IgD-negative memory B cell (primary cell): Measurements from ENCODE around the gene ZNF385D. TPM values are rescaled to one million over a fixed set of nuclear protein-coding genes. Genes with fewer than 3 reads are reported as not detected.

ENCODE experiments used
- H3K27ac Mint-ChIP-seq, 3 donors: one replicate each; pipeline ENCODE4 v1.8.0; 2020 to 2022; ENCODE audit warnings: mild to moderate bottlenecking in 3 of 3, mixed read lengths in 3 of 3, moderate library complexity in 1 of 3
- H3K27me3 Mint-ChIP-seq: one replicate; pipeline ENCODE4 v1.8.0; 2021; ENCODE audit warnings: mixed read lengths
- H3K36me3 Mint-ChIP-seq: one replicate; pipeline ENCODE4 v1.8.0; 2020; ENCODE audit warnings: mild to moderate bottlenecking, mixed read lengths
- H3K4me1 Mint-ChIP-seq, 3 donors: one replicate each; pipeline ENCODE4 v1.8.0; 2020 to 2022; ENCODE audit warnings: mixed read lengths in 3 of 3, mild to moderate bottlenecking in 1 of 3
- H3K4me3 Mint-ChIP-seq, 4 donors: one replicate each; pipeline ENCODE4 v1.8.0; 2020 to 2022; ENCODE audit warnings: mild to moderate bottlenecking in 4 of 4, mixed read lengths in 4 of 4, moderate library complexity in 3 of 4
- H3K9me3 Mint-ChIP-seq, 3 donors: one replicate each; pipeline ENCODE4 v1.8.0; 2020 to 2021; ENCODE audit warnings: mixed read lengths in 3 of 3, mild to moderate bottlenecking in 1 of 3
- polyA plus RNA-seq: library from polyadenylated mRNA; unstranded; fragments of 300-500 nt; fragmentation: Illumina TruSeq; gene quantifications from one replicate; pipeline ENCODE4 v1.2.3, GENCODE V29; 2021

ZNF385D gene
- polyA plus RNA-seq, 1 donor from 2014 or later = 0.24 TPM

DNA sequence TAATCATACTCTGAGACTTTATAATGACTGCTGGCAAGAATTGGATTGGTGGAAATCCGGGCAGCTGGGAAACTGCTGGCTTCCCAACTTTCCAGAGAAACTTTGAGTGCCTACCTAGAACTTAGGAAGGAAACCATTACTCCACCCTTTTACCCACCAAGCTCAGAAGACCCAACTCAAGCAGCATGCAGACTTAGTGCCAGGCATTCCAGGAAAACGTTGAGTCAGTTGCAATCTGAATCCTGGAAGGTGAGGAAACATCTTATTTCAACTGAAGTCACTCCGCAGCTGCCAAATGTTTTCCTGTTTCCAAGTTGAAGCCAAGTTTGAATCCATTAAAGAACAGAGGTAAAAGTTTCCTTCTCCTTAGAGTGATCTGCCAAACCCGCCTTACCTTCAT, 126.5 kb downstream of the ZNF385D start:
- Mint-ChIP-seq H3K4me3 (no peak overlapping the region), H3K4me1 (no peaks in the 10 kb centered on the region), H3K36me3 (no peaks in the 10 kb centered on the region), H3K27ac (no peak overlapping the region), H3K9me3 (no peaks in the 10 kb centered on the region), H3K27me3 (no peaks in the 10 kb centered on the region)

DNA sequence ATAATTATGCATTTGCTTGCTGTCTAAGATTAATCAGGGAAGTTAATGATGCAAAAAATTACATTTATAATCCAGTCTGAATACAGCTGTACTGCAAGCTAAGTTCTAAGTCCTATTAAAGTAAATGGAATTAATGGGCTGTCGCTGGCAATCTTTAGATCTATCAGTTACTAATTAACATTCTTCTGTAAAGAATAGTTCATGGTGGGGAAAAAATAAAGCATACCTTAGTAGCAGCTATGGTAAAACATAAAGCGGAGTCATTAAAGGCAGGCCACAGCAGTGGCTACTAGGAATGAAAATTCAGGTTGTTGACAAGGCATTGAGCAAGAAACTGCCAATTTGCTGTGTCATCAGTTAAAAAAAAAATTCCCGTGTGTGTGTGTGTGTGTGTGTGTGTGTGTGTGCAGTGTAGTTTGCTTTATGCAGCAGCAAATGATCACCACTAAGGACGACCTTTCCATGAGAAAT, 129.8 kb downstream of the ZNF385D start:
- H3K36me3 Mint-ChIP-seq = no peaks in the 10 kb centered on the region
- H3K27me3 Mint-ChIP-seq = no peaks in the 10 kb centered on the region
- no peak overlapping the region for H3K27ac Mint-ChIP-seq
- no peaks in the 10 kb centered on the region for H3K9me3 Mint-ChIP-seq
- H3K4me1 Mint-ChIP-seq = no peaks in the 10 kb centered on the region
- no peak overlapping the region for H3K4me3 Mint-ChIP-seq

DNA sequence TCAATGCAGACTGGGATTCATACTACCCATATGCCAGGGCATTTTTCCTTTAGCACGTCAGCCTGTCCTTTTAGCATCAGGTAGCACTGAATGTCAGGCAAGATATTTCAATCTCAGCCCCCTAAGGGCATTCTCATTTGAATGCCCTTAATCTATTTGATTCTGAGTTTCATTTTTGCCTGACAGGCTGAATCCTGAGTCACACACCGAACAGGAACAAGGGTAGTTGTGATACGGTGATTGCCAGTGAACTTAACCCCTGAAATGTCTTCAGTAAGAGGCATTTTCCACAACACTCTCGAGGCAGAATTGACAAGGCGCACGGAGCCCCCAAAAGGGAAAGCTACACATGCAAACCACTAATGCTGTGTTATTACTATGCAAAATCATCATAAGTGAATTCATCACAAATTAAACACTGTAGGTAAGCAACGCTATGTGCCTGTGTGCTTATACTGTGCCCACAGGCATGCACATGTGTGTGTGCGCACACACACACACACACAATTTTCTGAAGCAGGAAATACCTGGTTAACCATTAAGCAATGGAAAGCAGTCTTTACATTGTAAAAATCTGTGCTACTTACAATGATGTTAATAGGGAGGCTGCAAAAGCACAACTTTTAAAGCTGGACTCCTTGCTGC, 130.4 kb downstream of the ZNF385D start:
- Mint-ChIP-seq H3K27me3 (no peaks in the 10 kb centered on the region), H3K4me3 (no peak overlapping the region), H3K27ac (no peak overlapping the region), H3K36me3 (no peaks in the 10 kb centered on the region), H3K9me3 (no peaks in the 10 kb centered on the region), H3K4me1 (no peaks in the 10 kb centered on the region)

- H3K4me1 Mint-ChIP-seq = no peaks in the 10 kb centered on the region
- H3K36me3 Mint-ChIP-seq = no peaks in the 10 kb centered on the region
- no peaks in the 10 kb centered on the region for H3K27me3 Mint-ChIP-seq
- no peak overlapping the region for H3K27ac Mint-ChIP-seq
- no peak overlapping the region for H3K4me3 Mint-ChIP-seq
- H3K9me3 Mint-ChIP-seq = no peaks in the 10 kb centered on the region
Observed at GRCh38 chr3:21618695-21619094, 132.3 kb downstream of the ZNF385D start.

GRCh38 chr3:21613372-21614070, 137.5 kb downstream of the ZNF385D start:
- no peaks in the 10 kb centered on the region for H3K27me3 Mint-ChIP-seq
- no peak overlapping the region for H3K27ac Mint-ChIP-seq
- H3K9me3 Mint-ChIP-seq = peaks cover 0 to 4% (median 0%) of the 10 kb centered on the region in 3 donors
- H3K4me3 Mint-ChIP-seq = no peak overlapping the region
- H3K36me3 Mint-ChIP-seq = no peaks in the 10 kb centered on the region
- no peaks in the 10 kb centered on the region for H3K4me1 Mint-ChIP-seq

- no peak overlapping the region for H3K4me3 Mint-ChIP-seq
- no peak overlapping the region for H3K27ac Mint-ChIP-seq
- peaks cover 0 to 5% (median 2%) of the 10 kb centered on the region in 3 donors for H3K9me3 Mint-ChIP-seq
- no peaks in the 10 kb centered on the region for H3K27me3 Mint-ChIP-seq
- no peaks in the 10 kb centered on the region for H3K4me1 Mint-ChIP-seq
- H3K36me3 Mint-ChIP-seq = no peaks in the 10 kb centered on the region
Observed at GRCh38 chr3:21601178-21601577, 149.8 kb downstream of the ZNF385D start.

- H3K27me3 Mint-ChIP-seq = no peaks in the 10 kb centered on the region
- H3K4me1 Mint-ChIP-seq = no peaks in the 10 kb centered on the region
- peaks cover 0 to 5% (median 2%) of the 10 kb centered on the region in 3 donors for H3K9me3 Mint-ChIP-seq
- H3K4me3 Mint-ChIP-seq = no peak overlapping the region
- no peak overlapping the region for H3K27ac Mint-ChIP-seq
- H3K36me3 Mint-ChIP-seq = no peaks in the 10 kb centered on the region
Observed at GRCh38 chr3:21599890-21600289, 151.1 kb downstream of the ZNF385D start.

GRCh38 chr3:21592828-21593227, 158.2 kb downstream of the ZNF385D start:
- H3K27ac Mint-ChIP-seq = no peak overlapping the region
- H3K9me3 Mint-ChIP-seq = peaks cover 0 to 5% (median 2%) of the 10 kb centered on the region in 3 donors
- no peak overlapping the region for H3K4me3 Mint-ChIP-seq
- peaks cover 1% of the 10 kb centered on the region for H3K36me3 Mint-ChIP-seq
- H3K4me1 Mint-ChIP-seq = no peaks in the 10 kb centered on the region
- no peaks in the 10 kb centered on the region for H3K27me3 Mint-ChIP-seq

GRCh38 chr3:21587894-21588293, 163.1 kb downstream of the ZNF385D start:
- Mint-ChIP-seq H3K27ac (no peak overlapping the region), H3K36me3 (peaks cover 1% of the 10 kb centered on the region), H3K4me3 (no peak overlapping the region), H3K4me1 (no peaks in the 10 kb centered on the region), H3K27me3 (no peaks in the 10 kb centered on the region), H3K9me3 (peaks cover 0 to 3% (median 2%) of the 10 kb centered on the region in 3 donors)

GRCh38 chr3:21585216-21585740, 165.7 kb downstream of the ZNF385D start:
- Mint-ChIP-seq H3K4me3 (no peak overlapping the region), H3K36me3 (peaks cover 1% of the 10 kb centered on the region), H3K27me3 (no peaks in the 10 kb centered on the region), H3K4me1 (no peaks in the 10 kb centered on the region), H3K27ac (no peak overlapping the region), H3K9me3 (peaks cover 2 to 3% (median 2%) of the 10 kb centered on the region in 3 donors)

GRCh38 chr3:21573291-21573690, 177.7 kb downstream of the ZNF385D start:
- no peak overlapping the region for H3K4me3 Mint-ChIP-seq
- H3K27ac Mint-ChIP-seq = no peak overlapping the region
- no peaks in the 10 kb centered on the region for H3K4me1 Mint-ChIP-seq
- no peaks in the 10 kb centered on the region for H3K36me3 Mint-ChIP-seq
- peaks cover 3 to 5% (median 3%) of the 10 kb centered on the region in 3 donors for H3K9me3 Mint-ChIP-seq
- H3K27me3 Mint-ChIP-seq = no peaks in the 10 kb centered on the region

DNA sequence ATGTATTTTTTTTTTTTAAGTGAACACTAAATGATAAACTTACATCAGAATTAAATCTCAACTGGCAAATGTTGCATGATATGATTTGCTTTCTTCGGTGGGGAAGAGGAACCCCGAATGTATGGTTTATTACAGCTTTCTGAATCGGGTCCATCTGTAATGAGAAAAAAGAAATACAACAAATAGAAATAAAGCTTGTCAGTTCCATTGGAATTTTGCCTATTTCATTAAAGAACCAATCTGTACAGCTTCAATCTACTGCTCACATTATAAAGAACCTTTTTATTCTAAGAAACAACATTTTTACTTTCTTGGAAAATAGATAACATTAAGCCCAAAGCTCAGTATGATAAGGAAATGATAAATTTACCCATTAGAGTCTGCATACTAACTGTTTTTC, 186.5 kb downstream of the ZNF385D start:
- Mint-ChIP-seq H3K9me3 (peaks cover 0 to 3% (median 2%) of the 10 kb centered on the region in 3 donors), H3K27me3 (no peaks in the 10 kb centered on the region), H3K4me1 (no peaks in the 10 kb centered on the region), H3K36me3 (no peaks in the 10 kb centered on the region), H3K4me3 (no peak overlapping the region), H3K27ac (no peak overlapping the region)

DNA sequence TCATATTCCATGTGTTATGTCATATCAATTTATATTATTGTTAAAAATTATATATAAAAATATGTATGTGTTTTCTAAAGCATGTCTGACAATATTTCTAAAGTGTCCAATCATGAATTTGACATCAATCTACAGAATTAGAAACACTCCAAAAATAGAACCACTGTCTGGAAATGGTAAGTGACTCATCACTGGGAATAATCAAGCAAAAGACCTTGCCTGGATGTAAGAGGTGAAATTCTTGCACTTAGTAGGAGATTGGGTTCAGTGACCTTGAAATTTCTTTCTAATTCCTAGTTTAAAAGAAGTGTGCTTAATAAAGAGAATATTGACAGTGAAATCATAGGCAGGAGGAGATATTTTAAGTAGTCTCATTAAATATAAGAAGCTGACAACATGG, 188.8 kb downstream of the ZNF385D start:
- Mint-ChIP-seq H3K36me3 (no peaks in the 10 kb centered on the region), H3K4me3 (no peak overlapping the region), H3K27ac (no peak overlapping the region), H3K4me1 (no peaks in the 10 kb centered on the region), H3K27me3 (no peaks in the 10 kb centered on the region), H3K9me3 (peaks cover 3 to 7% (median 3%) of the 10 kb centered on the region in 3 donors)

DNA sequence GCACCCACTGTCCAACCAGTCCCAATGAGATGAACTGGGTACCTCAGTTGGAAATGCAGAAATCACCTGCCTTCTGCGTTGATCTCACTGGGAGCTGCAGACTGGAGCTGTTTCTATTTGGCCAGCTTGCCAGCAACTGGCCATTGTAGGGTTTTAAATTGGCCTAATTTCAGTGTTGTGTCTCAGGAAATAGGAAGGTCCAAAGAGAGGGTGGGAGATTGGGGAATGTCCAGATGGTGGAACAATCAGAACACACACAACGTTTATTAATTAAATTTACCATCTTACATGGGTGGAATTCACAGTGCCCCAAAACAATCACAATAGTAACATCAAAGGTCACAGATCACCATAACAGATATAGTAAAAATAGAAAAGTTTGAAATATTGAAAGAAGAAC, 189.5 kb downstream of the ZNF385D start:
- H3K27ac Mint-ChIP-seq = no peak overlapping the region
- H3K4me1 Mint-ChIP-seq = no peaks in the 10 kb centered on the region
- no peak overlapping the region for H3K4me3 Mint-ChIP-seq
- H3K36me3 Mint-ChIP-seq = no peaks in the 10 kb centered on the region
- no peaks in the 10 kb centered on the region for H3K27me3 Mint-ChIP-seq
- peaks cover 3 to 11% (median 3%) of the 10 kb centered on the region in 3 donors for H3K9me3 Mint-ChIP-seq

- peaks cover 0 to 8% (median 2%) of the 10 kb centered on the region in 3 donors for H3K9me3 Mint-ChIP-seq
- H3K27me3 Mint-ChIP-seq = no peaks in the 10 kb centered on the region
- H3K4me3 Mint-ChIP-seq = no peak overlapping the region
- no peaks in the 10 kb centered on the region for H3K4me1 Mint-ChIP-seq
- H3K36me3 Mint-ChIP-seq = no peaks in the 10 kb centered on the region
- no peak overlapping the region for H3K27ac Mint-ChIP-seq
Observed at GRCh38 chr3:21551019-21551418, 200.0 kb downstream of the ZNF385D start.

DNA sequence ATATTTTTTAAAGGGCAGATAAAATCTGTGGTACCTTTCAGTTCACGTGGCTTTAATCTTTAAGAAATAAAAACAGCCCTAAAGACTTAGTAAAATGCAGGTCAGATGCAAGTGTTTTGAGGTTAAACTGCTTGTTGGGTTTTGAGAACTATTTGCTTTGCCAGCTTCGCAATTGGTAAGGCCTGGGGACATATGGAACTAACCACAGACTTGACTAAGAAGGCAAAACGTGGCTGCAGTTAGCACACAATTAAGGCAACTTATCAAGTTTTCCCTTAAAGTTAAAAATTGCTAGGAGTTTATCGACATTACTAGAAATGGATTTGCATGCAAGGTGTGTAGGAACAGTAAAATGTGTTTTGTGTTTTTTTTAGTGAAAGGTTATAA, 206.9 kb downstream of the ZNF385D start:
- Mint-ChIP-seq H3K4me3 (no peak overlapping the region), H3K27me3 (no peaks in the 10 kb centered on the region), H3K4me1 (no peaks in the 10 kb centered on the region), H3K9me3 (peaks cover 1 to 4% (median 3%) of the 10 kb centered on the region in 3 donors), H3K27ac (peak overlapping the region in 1 of 3 donors; percentile 84), H3K36me3 (no peaks in the 10 kb centered on the region)
